GM19468 (cell line): ENCODE results near the gene ADARB2.

Source experiments
- ATAC-seq: cut with Tn5 transposase; IDR thresholded peaks from one replicate; pipeline ENCODE4 v1.9.1; 2021; ENCODE audit warnings: mild to moderate bottlenecking, moderate library complexity, moderate number of reproducible peaks; ENCODE audit not compliant: unreplicated experiment; ENCODE audit errors: extremely low read depth

ADARB2 gene

GRCh38 chr10:1736144-1736971, 967 bp downstream of the ADARB2 start:
- ATAC-seq: no peak

GRCh38 chr10:1735562-1735961, 1.8 kb downstream of the ADARB2 start:
- no peak for ATAC-seq

GRCh38 chr10:1734288-1734687, 3.0 kb downstream of the ADARB2 start:
- no peak for ATAC-seq

GRCh38 chr10:1733720-1734119, 3.6 kb downstream of the ADARB2 start:
- no peak for ATAC-seq

DNA sequence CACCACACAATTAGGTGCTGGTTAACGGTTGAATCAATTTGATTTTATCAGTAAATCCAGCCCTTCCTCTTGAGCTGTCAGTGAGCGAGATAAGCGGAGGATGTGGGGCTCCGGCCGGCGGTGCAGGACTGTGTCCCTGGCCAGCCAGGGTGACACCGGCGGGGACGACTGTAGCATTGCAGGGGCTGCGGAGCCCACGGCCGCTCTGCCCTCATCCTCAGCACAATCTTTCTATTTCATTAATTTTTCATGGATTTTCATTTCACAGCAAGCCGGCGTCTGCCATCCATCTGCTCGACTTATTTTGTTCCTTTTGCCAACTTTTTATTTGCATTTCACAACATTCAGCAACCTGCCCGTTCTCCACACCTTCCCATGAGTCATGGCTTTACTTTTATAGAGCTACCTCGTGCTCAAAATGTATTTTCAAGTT, 4.7 kb downstream of the ADARB2 start:
- no peak for ATAC-seq

DNA sequence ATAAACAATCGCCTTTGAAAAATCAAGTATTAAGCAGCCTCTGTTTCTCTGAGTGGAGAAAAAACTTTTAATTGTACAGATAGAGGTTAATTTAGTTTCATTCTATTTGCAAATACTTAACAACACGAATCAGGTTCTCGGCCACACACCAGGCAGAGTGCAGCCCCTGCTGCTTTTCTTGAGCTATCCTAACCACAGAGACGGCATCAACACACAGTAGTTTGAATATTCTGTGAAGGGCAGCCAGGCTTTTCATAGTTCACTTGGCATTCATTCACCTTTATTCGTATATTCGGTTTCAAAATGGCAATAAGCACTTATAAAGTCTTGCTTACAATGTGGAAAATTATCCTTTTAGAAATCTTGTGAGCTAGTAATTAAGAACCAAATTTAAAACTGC, 5.7 kb downstream of the ADARB2 start:
- no peak for ATAC-seq

GRCh38 chr10:1729751-1730150, 7.6 kb downstream of the ADARB2 start:
- ATAC-seq: no peak

DNA sequence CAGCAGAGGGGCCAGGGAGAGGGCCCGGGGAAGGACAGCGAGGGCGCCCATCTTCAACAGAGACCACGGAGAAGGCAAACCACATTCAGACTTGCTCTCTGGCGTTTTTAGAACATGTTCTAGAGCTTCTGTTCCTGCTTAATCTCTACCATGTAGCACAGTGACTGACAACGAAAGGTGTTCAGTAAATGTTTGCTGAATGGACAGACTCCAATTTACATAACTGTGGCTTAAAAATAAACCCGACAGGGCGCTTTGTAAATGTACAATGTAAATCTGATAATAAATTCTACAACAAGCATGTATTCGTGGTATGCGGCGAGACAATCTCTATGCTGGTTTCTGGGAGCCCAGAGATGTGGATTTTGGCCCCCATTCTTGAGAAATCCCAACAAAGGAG, 10.5 kb downstream of the ADARB2 start:
- no peak for ATAC-seq

DNA sequence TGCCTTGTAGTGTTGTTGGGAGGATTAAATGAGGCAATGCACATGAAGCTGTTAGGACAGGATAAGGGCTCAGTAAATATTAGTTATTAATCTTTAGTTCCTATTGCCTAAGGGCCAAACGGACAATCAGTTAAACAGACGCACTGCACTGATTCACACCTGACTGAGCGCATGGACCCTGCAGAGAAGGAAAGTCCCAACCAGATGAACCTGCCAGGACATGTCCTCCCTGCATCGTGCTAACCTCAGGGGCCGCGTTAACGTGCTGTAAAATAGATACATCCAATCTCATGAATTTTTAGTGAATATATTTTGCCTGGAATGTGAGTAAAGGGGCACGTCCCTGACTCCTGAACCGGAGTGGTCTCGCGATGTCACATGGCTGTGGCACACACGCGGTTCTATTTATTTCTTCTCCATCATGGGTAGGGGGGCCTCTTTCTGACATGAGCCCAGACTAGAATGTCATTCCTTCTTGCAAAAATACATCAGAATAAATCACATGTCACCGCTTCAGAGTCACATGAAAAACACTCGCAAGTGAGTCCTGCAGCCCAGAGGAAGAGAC, 12.3 kb downstream of the ADARB2 start:
- ATAC-seq: no peak

- ATAC-seq: no peak
Measured at GRCh38 chr10:1716839-1717238, 20.5 kb downstream of the ADARB2 start.

- no peak for ATAC-seq
Measured at GRCh38 chr10:1715821-1716220, 21.5 kb downstream of the ADARB2 start.

- no peak for ATAC-seq
Measured at GRCh38 chr10:1712944-1713671, 24.2 kb downstream of the ADARB2 start.

GRCh38 chr10:1712314-1712713, 25.0 kb downstream of the ADARB2 start:
- ATAC-seq: no peak

DNA sequence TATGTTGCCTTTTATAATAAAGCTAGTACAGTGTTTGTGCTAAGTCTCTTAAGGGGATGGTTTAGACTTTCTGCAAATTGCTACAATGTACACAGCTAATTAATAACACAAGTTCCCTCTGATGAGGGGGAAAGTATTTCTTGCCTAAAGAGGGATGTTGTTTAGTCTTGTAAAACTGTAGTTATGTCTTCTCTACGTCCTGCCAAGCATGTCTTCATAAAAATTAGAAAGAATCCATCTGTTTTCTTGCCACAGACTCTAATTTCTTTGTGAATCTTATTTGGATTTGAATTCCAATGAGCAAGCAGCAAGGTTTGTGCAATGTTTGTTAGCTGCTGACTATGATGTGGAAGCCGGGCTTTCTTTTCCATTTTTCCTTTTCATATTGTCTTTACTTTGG, 28.2 kb downstream of the ADARB2 start:
- ATAC-seq: no peak

- no peak for ATAC-seq
Measured at GRCh38 chr10:1708746-1709145, 28.6 kb downstream of the ADARB2 start.

DNA sequence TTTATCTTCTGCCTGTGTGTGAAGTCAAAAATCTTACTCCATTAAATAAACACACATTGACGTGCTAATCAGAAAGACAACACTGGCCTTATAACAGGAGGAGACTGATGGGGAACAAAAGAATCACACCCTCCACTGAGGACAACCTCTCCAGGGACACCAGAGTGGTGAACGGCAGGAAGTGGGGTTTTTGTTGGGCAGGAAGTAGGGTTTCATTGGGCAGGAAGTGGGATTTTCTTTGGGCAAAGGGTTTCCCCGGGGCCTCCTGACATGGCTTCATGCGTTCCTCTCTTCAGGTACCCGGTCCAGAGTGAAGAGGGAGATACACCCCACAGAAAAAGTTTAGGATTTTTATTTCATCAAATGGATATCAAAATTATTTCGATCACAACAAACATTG, 30.6 kb downstream of the ADARB2 start:
- ATAC-seq: no peak

DNA sequence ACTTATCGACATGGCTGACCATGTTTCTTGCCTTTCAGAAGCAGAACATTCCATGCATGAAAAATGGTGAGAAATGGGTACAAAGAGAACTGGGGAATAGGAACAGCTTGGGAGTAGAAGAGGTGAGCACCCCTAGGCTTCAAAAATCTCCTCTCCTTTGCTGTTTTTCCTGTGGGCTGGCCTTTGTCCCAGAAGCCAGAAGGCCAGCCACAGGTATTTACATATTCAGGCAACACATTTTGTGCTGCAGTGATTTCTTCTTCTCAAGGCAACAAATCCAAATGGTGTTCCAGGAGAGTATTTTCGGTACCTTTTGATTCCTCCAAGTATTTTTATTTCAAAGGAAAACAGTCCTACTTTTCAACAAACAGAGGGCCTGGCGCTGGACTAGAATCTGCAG, 31.1 kb downstream of the ADARB2 start:
- no peak for ATAC-seq

DNA sequence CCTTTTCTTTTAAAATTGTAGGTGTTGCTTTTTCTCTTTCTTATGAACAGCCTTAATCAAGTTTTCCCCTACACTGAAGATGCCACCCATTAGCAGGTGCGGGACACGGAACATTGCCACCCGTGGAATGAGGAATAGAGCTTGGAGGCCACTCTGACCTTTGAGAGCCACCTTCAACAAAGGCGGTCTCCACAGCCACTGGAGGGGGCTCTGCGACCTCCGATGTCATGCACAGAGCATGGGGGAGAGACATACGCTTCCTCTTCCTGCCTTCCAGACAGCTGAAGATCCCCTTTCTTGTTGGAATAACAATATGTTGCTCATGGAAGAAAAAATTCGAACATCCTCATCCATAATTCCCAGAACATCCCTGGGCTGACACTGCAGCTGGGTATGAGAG, 39.1 kb downstream of the ADARB2 start:
- no peak for ATAC-seq

DNA sequence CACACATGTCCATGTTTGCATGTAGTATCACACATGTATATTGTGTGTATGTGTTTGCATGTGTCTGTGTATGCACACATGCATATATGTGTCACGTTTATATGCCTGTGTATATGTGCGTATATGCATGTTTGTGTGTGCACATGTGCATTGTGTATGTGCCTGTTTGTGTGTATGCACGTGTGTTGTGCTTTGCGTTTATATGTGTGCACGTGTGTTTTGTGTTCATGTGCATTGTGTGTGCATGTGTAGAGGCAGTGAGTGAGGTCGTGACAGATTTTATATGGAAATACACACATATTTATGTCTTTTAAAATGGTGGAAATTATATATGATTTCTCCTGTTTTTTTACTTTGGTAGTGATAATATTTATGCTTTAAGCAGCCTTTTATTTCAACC, 41.2 kb downstream of the ADARB2 start:
- no peak for ATAC-seq

DNA sequence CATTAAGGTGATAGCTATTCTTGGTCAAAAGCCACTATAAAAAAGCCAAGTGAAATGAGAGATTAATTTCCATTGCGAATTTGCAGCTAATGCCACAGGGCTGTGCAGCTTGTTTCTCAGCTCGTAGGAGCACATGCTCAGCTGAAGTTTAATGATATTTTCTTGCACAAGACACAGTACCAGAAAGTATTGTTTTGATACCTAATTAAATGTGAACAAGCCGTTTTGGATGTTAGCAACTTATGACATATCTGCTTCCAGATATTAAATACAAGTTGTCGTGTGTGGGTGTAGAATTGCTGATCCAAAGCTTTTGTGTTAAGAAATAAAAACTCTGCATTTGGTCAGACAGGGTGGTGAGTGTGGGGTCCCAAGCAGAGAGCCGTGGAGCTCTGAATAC, 47.2 kb downstream of the ADARB2 start:
- no peak for ATAC-seq

DNA sequence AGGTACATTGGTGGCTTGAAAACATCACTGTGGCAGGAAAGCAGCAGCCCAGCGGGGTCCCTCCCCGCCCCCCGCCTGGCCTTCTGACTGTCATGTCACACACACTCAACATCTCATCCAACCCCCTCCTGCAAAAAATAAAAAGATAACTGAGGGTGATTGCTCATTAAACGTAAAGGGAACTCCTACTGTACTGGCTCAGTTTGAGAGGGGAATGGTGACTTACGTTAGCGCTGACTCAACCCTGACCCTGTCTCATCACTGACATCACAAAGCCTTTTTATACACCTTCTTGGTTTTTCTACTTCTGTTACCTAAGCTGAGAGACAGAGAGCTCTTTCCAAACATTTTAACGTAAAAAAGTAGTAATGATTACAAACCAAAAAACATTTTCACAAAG, 48.8 kb downstream of the ADARB2 start:
- no peak for ATAC-seq
